ENCODE data around the gene AAMP.

- TF ChIP-seq, protein P1, sequence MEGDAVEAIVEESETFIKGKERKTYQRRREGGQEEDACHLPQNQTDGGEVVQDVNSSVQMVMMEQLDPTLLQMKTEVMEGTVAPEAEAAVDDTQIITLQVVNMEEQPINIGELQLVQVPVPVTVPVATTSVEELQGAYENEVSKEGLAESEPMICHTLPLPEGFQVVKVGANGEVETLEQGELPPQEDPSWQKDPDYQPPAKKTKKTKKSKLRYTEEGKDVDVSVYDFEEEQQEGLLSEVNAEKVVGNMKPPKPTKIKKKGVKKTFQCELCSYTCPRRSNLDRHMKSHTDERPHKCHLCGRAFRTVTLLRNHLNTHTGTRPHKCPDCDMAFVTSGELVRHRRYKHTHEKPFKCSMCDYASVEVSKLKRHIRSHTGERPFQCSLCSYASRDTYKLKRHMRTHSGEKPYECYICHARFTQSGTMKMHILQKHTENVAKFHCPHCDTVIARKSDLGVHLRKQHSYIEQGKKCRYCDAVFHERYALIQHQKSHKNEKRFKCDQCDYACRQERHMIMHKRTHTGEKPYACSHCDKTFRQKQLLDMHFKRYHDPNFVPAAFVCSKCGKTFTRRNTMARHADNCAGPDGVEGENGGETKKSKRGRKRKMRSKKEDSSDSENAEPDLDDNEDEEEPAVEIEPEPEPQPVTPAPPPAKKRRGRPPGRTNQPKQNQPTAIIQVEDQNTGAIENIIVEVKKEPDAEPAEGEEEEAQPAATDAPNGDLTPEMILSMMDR (IDR thresholded peaks at IDR 0.05; ENCODE audit: poor library complexity, severe bottlenecking), result no peak
- TF ChIP-seq TAF1 (IDR thresholded peaks at IDR 0.05; ENCODE audit: low read depth), result no peak
- TF ChIP-seq EZH2 (IDR thresholded peaks at IDR 0.05; ENCODE audit: borderline replicate concordance, insufficient read depth, low read length, poor library complexity, severe bottlenecking), result no peak
- TF ChIP-seq REST (IDR thresholded peaks at IDR 0.05; ENCODE audit: borderline replicate concordance), result no peak
- no peak for TF ChIP-seq MXI1 (conservative IDR thresholded peaks at IDR 0.05; ENCODE audit: poor library complexity, severe bottlenecking)
- TF ChIP-seq POLR2AphosphoS5 (IDR thresholded peaks at IDR 0.05), result no peak
- no peak for TF ChIP-seq RAD21 (conservative IDR thresholded peaks at IDR 0.05)
- TF ChIP-seq EP300 (conservative IDR thresholded peaks at IDR 0.05; ENCODE audit: poor library complexity, severe bottlenecking), result no peak
- TF ChIP-seq SMC3 (conservative IDR thresholded peaks at IDR 0.05; ENCODE audit: poor library complexity), result no peak
These were observed 2.1 kb upstream of the AAMP start for GRCh38 chr2:218271865-218272530.
